GM18498 (cell line): Measurements from ENCODE around the gene NRN1L.

Experiments
- ATAC-seq: cut with Tn5 transposase; IDR thresholded peaks from one replicate; pipeline ENCODE4 v1.9.1; 2021; ENCODE audit warnings: mild to moderate bottlenecking, moderate library complexity; ENCODE audit not compliant: unreplicated experiment

The NRN1L gene

DNA sequence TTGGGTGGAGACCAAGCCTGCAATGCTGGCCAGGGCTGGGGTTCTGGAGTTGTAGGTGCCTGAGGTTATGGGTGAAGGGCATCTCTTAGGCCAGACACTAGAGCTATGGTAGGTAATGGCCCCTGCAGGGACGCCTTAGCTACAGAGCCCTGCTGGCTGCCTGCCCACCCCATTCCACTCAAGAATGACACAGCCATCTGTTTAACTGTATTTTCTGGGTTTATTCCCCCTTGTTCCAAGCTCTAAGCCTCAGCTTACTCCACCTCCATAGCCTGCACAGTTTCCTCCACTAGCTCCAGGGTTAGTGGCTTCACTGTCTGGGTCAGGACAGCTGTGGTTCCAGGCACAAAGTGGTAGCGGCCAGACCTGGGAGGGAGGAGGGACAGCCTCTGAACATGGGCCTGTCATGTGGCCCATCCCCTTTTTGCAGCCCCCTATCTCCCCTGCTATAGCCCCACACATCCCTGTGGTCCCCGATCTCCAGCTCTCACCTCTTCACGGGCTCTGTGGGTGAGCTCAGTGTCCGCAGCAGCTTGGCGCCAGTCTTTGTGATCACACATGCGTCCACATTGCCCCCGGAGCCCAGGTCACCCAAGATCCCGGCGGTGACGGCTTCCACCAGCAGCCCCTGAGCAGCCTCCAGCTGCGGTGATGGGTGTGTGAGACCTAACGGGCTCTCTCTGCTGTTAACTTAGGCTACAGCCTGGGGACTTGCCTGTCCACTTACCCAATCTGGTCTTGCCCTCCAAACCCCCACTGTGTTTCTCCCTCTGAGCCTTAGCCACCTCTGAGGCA lies 49.8 kb downstream of the NRN1L start:
- ATAC-seq = no peak

DNA sequence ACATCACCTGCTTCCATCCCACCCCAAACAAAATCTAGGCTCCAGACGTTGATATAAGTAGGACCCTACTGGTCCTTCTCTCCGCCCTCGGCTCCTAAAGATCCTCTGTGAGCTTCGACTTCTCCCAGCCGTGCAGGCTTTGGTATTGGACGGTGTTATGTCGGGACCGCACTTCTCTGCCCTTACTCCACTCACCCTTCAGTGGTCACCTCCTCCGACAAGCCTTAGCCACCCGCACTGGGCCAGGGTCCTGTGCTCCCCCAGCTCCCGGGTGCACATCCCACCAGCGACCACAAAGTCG lies 50.4 kb downstream of the NRN1L start:
- no peak for ATAC-seq

DNA sequence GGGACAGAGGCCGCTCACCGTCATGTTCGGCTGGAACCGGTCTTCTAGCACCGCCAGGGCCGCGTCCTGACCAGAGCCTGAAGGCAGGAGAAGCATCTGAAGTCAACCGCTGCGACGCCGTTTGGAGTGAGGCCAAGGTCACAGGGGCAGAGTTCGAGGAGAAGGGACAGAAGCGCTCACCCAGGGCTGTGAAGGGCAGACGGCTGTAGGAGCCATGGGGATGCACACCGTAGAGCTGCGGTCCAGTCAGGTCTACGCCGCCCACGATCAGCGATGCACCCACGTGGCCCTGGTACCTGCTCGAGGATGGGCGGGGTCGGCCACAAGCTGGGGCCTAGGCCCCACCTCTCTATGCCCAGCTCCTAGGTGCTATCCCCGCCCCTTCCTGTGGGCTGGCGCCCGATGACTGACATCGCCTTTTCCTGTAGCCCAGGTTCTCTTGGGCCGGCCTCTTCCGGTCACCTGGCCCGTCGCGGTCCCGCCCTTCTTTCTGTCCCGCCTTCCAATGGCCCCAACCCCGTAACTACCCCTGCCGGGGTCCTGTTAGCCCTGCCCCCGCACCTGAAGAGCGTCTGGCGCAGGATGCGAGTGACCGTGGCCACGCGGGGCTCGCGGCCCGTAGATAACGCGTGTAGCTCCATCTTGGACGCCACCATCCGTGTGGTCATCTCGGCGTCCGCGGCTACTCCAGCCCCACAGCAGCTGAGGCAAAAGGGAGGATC lies 50.9 kb downstream of the NRN1L start:
- peak; percentile 90 for ATAC-seq
